K562 (cell line): ENCODE results near the gene FRK. TPM values are rescaled to one million over a fixed set of nuclear protein-coding genes. Genes with fewer than 3 reads are reported as not detected.

Source experiments
- ATAC-seq: fragments of 200-7000 bp; cut with Tn5 transposase; 3 replicates; pipeline ENCODE4 v1.9.1; 2020; ENCODE audit warnings: moderate library complexity
- BruUV-seq: library from RNA; stranded (reverse); fragments of 400-500 nt; replicated peaks from 2 replicates; lab custom pipeline; 2021; lab: Mats Ljungman, UMichigan
- CTCF ChIA-PET: fragments of 300-600 bp; formaldehyde crosslinking; extraction: SDS; loops from one replicate; lab custom pipeline; 2021; ENCODE audit warnings: low intra/inter-chr PET ratio; lab: Yijun Ruan, JAX
- POLR2A ChIA-PET: fragments of 300-600, 350-650 bp; sonication (Branson Sonifier 250); formaldehyde crosslinking; extraction: SDS; loops from one replicate; lab custom pipeline; 2021; ENCODE audit warnings: antibody characterized with exemption, inconsistent platforms; lab: Yijun Ruan, JAX
- DNase-seq, 4 experiments: peaks; one replicate each; pipeline versions ENCODE4 v3.0.0 to v3.0.0-alpha.2; 2011 to 2018; ENCODE audit warnings: low spot score in 3 of 4, mixed read lengths in 3 of 4; ENCODE audit errors: extremely low read depth in 1 of 4
- FAIRE-seq: peaks from 2 replicates; lab custom pipeline; 2011; peaks lifted over from hg19 to GRCh38; lab: Jason Lieb, UNC
- H2AFZ ChIP-seq: 2 replicates; pipeline ENCODE4 v1.6.0; 2011; ENCODE audit warnings: low read depth, low read length, control low read depth, inconsistent platforms
- H3K27ac ChIP-seq: fragments of 200-600 bp; 3 replicates; pipeline ENCODE4 v1.8.0; 2011; ENCODE audit warnings: low read depth, mild to moderate bottlenecking, control low read depth, inconsistent platforms, low read length, moderate library complexity, mixed read lengths; ENCODE audit errors: extremely low read depth
- H3K27me3 ChIP-seq, 2 experiments: fragments of 300-600 bp in 1 of 2; 2 replicates in 1 of 2; 3 replicates in 1 of 2; pipeline versions ENCODE4 v1.6.0 to v1.8.0; 2011; ENCODE audit warnings: inconsistent platforms in 2 of 2, low read length in 2 of 2, mild to moderate bottlenecking in 1 of 2, mixed read lengths in 1 of 2, moderate library complexity in 1 of 2; ENCODE audit not compliant: control insufficient read depth in 2 of 2, insufficient read depth in 2 of 2
- H3K36me3 ChIP-seq: fragments of 300-600 bp; 3 replicates; pipeline ENCODE4 v1.8.0; 2011; ENCODE audit warnings: mild to moderate bottlenecking, low read length, inconsistent platforms; ENCODE audit not compliant: control insufficient read depth, insufficient read depth
- H3K4me1 ChIP-seq, 2 experiments: fragments of 200-600 bp in 1 of 2; replicated peaks in 1 of 2; 2 replicates in 1 of 2; 3 replicates in 1 of 2; pipeline versions ENCODE4 v1.5.1 to v1.8.0; 2011; ENCODE audit warnings: inconsistent platforms in 2 of 2, low read length in 2 of 2, mild to moderate bottlenecking in 1 of 2, mixed read lengths in 1 of 2, moderate library complexity in 1 of 2; ENCODE audit not compliant: control insufficient read depth in 2 of 2, insufficient read depth in 2 of 2
- H3K4me2 ChIP-seq: 2 replicates; pipeline ENCODE4 v1.6.1; 2011; ENCODE audit warnings: low read length, control low read depth, inconsistent platforms, mixed read lengths; ENCODE audit not compliant: insufficient read depth
- H3K4me3 ChIP-seq: fragments of 200-600 bp; sonication (generic), shearing (Covaris generic); 2 replicates; pipeline ENCODE4 v1.5.1; 2016; ENCODE audit warnings: control low read depth, inconsistent platforms
- H3K79me2 ChIP-seq: fragments of 200-600 bp; 3 replicates; pipeline ENCODE4 v1.8.0; 2011; ENCODE audit warnings: low read length, inconsistent platforms; ENCODE audit not compliant: control insufficient read depth, insufficient read depth
- H3K9ac ChIP-seq, 2 experiments: 2 replicates each; pipeline versions ENCODE4 v1.6.0 to v1.6.1; 2011; ENCODE audit warnings: low read depth in 2 of 2, low read length in 2 of 2, control low read depth in 1 of 2, inconsistent platforms in 1 of 2, mild to moderate bottlenecking in 1 of 2, mixed read lengths in 1 of 2; ENCODE audit not compliant: insufficient read depth in 1 of 2
- H3K9me1 ChIP-seq: one replicate; pipeline ENCODE4 v1.6.0; 2011; ENCODE audit warnings: inconsistent platforms, mild to moderate bottlenecking, low read length, moderate library complexity; ENCODE audit not compliant: control insufficient read depth, insufficient read depth
- H3K9me3 ChIP-seq: replicated peaks from 2 replicates; pipeline ENCODE4 v1.5.1; 2011; ENCODE audit warnings: low read depth, low read length, inconsistent platforms; ENCODE audit not compliant: control insufficient read depth, insufficient read depth
- H4K20me1 ChIP-seq: replicated peaks from 2 replicates; pipeline ENCODE4 v1.6.1; 2011; ENCODE audit warnings: low read length, inconsistent platforms, mixed read lengths; ENCODE audit not compliant: control insufficient read depth, insufficient read depth
- FIP1L1 ChIP-seq: fragments of 200-400 bp; formaldehyde crosslinking; IDR thresholded peaks from 2 replicates; pipeline ENCODE4 v1.6.1; 2018; ENCODE audit warnings: mild to moderate bottlenecking, low read depth, low read length; ENCODE audit not compliant: poor library complexity, severe bottlenecking
- GMEB1 ChIP-seq: fragments of 250-450 bp; sonication (Bioruptor Pico); IDR thresholded peaks from 2 replicates; pipeline ENCODE4 v1.4.0; 2020; ENCODE audit warnings: mild to moderate bottlenecking
- HMG20A ChIP-seq: fragments of 450-650 bp; formaldehyde crosslinking; conservative IDR thresholded peaks from 2 replicates; pipeline ENCODE4 v1.4.0; 2020; ENCODE audit warnings: mild to moderate bottlenecking, mixed read lengths
- MECOM ChIP-seq: fragments of 250-450 bp; sonication (Bioruptor Pico); IDR thresholded peaks from 2 replicates; pipeline ENCODE4 v1.8.0; 2022; ENCODE audit warnings: inconsistent platforms
- RAD51 ChIP-seq: fragments of 450-650 bp; IDR thresholded peaks from 2 replicates; pipeline ENCODE4 v1.7.1; 2016; ENCODE audit warnings: low read depth, mild to moderate bottlenecking, borderline replicate concordance
- SAFB2 ChIP-seq: fragments of 200-400 bp; formaldehyde crosslinking; IDR thresholded peaks from 2 replicates; pipeline ENCODE4 v1.6.1; 2018; ENCODE audit warnings: borderline replicate concordance, low read length, low read depth, moderate library complexity; ENCODE audit not compliant: severe bottlenecking
- SMAD4 ChIP-seq: fragments of 250-450 bp; sonication (Bioruptor Pico); conservative IDR thresholded peaks from 2 replicates; pipeline ENCODE4 v1.8.0; 2021; ENCODE audit warnings: inconsistent platforms, mild to moderate bottlenecking, moderate library complexity
- XRCC4 ChIP-seq: IDR thresholded peaks from one replicate; pipeline ENCODE4 v1.6.1; 2011; ENCODE audit not compliant: insufficient read depth, insufficient read length; ENCODE audit errors: extremely low read depth
- ZNF311 ChIP-seq: fragments of 250-450 bp; sonication (Bioruptor Pico); IDR thresholded peaks from 2 replicates; pipeline ENCODE4 v1.4.0; 2020; ENCODE audit warnings: mild to moderate bottlenecking, moderate library complexity
- WGBS: fragments of 100-300 bp; shearing (Covaris generic); methylation state at CpG from one replicate; pipeline ENCODE4 v1.1.6; 2016; ENCODE audit warnings: low coverage, mixed read lengths; ENCODE audit not compliant: insufficient coverage; ENCODE audit errors: missing lambda C conversion rate; 5-methylcytosine and 5-hydroxymethylcytosine counted together
- in situ Hi-C: fragments of 300-500 bp; cut with MboI; formaldehyde crosslinking; loops from 4 replicates; pipeline ENCODE4 v1.15.0; 2018; ENCODE audit warnings: inconsistent platforms, mixed read lengths
- intact Hi-C: fragments of 100-400 bp; cut with micrococcal nuclease; formaldehyde crosslinking; loops from 2 replicates; pipeline ENCODE4 v1.14.2; 2022
- polyA plus RNA-seq, 8 experiments: library from polyadenylated mRNA; depleted of rRNA in 4 of 8; stranded (reverse) in 5 of 8; unstranded in 3 of 8; fragments of >200 nt; fragmentation: Nextera tagmentation in 2 of 8; fragmentation: Illumina TruSeq in 1 of 8; extraction: Ambion mirVana in 2 of 8; extraction: Trizol in 1 of 8; gene quantifications; 2 replicates each; pipeline versions ENCODE4 v1.2.1 to v1.2.3, GENCODE V29; 2011 to 2014; ENCODE audit warnings: inconsistent platforms in 1 of 8, missing spikeins in 1 of 8
- total RNA-seq, 7 experiments: library from RNA; depleted of rRNA in 6 of 7; stranded (reverse); fragments of >200 nt in 6 of 7; fragmentation: Illumina TruSeq in 2 of 7; extraction: Trizol in 2 of 7; gene quantifications; 2 replicates each; pipeline versions ENCODE4 v1.2.1 to v1.2.3, GENCODE V29; 2011 to 2021; ENCODE audit warnings: low replicate concordance in 1 of 7
- TF ChIP-seq, protein P1 (sequence below), 2 experiments: fragments of 450-650 bp in 1 of 2; IDR thresholded peaks; 2 replicates each; pipeline ENCODE4 v1.6.1; 2011 to 2017; ENCODE audit warnings: low read depth in 2 of 2, antibody characterized with exemption in 1 of 2, borderline replicate concordance in 1 of 2, low read length in 1 of 2, mild to moderate bottlenecking in 1 of 2, mixed read lengths in 1 of 2; ENCODE audit not compliant: control insufficient read depth in 1 of 2
- TF ChIP-seq, protein P2 (sequence below): sonication (generic); formaldehyde crosslinking; IDR thresholded peaks from 2 replicates; pipeline ENCODE4 v1.8.1; 2023; ENCODE audit warnings: missing genetic modification reagents, mild to moderate bottlenecking, borderline replicate concordance

FRK gene
- total and polyA plus RNA-seq, 9 of the 15 experiments (the other 6 are each of a cell fraction or from before 2014, with no cell fraction given) = 0.01 to 0.29 (median 0.09) TPM

- Histone ChIP-seq H3K27ac (no peak overlapping the region), H3K9ac (no peak overlapping the region), H3K4me3 (no peak overlapping the region), H2AFZ (no peak overlapping the region), H3K9me1 (no peaks in the 10 kb centered on the region), H4K20me1 (no peaks in the 10 kb centered on the region), H3K27me3 (no peaks in the 10 kb centered on the region), H3K4me2 (no peak overlapping the region), H3K9me3 (no peaks in the 10 kb centered on the region), H3K36me3 (no peaks in the 10 kb centered on the region), H3K79me2 (no peaks in the 10 kb centered on the region), H3K4me1 (no peaks in the 10 kb centered on the region)
- ATAC-seq (no peak), DNase-seq (no peak), FAIRE-seq (no peak)
- in situ Hi-C loops (no loop called here), intact Hi-C loops (no loop called here)
- CTCF ChIA-PET = no interaction called here
- POLR2A ChIA-PET = no interaction called here
- WGBS = 0% methylated on average over 2 of the region's 2 CpGs
- no TSS peak for BruUV-seq
- TF ChIP-seq RAD51 = no peak
- no peak for TF ChIP-seq GMEB1 (CRISPR knock-in tag)
- no peak for TF ChIP-seq XRCC4
- TF ChIP-seq, protein P1, sequence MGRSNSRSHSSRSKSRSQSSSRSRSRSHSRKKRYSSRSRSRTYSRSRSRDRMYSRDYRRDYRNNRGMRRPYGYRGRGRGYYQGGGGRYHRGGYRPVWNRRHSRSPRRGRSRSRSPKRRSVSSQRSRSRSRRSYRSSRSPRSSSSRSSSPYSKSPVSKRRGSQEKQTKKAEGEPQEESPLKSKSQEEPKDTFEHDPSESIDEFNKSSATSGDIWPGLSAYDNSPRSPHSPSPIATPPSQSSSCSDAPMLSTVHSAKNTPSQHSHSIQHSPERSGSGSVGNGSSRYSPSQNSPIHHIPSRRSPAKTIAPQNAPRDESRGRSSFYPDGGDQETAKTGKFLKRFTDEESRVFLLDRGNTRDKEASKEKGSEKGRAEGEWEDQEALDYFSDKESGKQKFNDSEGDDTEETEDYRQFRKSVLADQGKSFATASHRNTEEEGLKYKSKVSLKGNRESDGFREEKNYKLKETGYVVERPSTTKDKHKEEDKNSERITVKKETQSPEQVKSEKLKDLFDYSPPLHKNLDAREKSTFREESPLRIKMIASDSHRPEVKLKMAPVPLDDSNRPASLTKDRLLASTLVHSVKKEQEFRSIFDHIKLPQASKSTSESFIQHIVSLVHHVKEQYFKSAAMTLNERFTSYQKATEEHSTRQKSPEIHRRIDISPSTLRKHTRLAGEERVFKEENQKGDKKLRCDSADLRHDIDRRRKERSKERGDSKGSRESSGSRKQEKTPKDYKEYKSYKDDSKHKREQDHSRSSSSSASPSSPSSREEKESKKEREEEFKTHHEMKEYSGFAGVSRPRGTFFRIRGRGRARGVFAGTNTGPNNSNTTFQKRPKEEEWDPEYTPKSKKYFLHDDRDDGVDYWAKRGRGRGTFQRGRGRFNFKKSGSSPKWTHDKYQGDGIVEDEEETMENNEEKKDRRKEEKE (IDR thresholded peaks at IDR 0.05; ENCODE audit: borderline replicate concordance in 1 of 2, control insufficient read depth in 1 of 2, low read depth in 2 of 2, low read length in 1 of 2) = no peak
- TF ChIP-seq SMAD4 (CRISPR knock-in tag) = no peak
- TF ChIP-seq, protein P2, sequence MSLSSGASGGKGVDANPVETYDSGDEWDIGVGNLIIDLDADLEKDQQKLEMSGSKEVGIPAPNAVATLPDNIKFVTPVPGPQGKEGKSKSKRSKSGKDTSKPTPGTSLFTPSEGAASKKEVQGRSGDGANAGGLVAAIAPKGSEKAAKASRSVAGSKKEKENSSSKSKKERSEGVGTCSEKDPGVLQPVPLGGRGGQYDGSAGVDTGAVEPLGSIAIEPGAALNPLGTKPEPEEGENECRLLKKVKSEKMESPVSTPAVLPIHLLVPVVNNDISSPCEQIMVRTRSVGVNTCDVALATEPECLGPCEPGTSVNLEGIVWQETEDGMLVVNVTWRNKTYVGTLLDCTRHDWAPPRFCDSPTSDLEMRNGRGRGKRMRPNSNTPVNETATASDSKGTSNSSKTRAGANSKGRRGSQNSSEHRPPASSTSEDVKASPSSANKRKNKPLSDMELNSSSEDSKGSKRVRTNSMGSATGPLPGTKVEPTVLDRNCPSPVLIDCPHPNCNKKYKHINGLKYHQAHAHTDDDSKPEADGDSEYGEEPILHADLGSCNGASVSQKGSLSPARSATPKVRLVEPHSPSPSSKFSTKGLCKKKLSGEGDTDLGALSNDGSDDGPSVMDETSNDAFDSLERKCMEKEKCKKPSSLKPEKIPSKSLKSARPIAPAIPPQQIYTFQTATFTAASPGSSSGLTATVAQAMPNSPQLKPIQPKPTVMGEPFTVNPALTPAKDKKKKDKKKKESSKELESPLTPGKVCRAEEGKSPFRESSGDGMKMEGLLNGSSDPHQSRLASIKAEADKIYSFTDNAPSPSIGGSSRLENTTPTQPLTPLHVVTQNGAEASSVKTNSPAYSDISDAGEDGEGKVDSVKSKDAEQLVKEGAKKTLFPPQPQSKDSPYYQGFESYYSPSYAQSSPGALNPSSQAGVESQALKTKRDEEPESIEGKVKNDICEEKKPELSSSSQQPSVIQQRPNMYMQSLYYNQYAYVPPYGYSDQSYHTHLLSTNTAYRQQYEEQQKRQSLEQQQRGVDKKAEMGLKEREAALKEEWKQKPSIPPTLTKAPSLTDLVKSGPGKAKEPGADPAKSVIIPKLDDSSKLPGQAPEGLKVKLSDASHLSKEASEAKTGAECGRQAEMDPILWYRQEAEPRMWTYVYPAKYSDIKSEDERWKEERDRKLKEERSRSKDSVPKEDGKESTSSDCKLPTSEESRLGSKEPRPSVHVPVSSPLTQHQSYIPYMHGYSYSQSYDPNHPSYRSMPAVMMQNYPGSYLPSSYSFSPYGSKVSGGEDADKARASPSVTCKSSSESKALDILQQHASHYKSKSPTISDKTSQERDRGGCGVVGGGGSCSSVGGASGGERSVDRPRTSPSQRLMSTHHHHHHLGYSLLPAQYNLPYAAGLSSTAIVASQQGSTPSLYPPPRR (CRISPR knock-in tag) = no peak
- TF ChIP-seq FIP1L1 = no peak
- no peak for TF ChIP-seq HMG20A (CRISPR knock-in tag)
- TF ChIP-seq MECOM (CRISPR knock-in tag) = no peak
- no peak for TF ChIP-seq ZNF311 (CRISPR knock-in tag)
- no peak for TF ChIP-seq SAFB2
These were observed 106.0 kb downstream of the FRK start for GRCh38 chr6:115954740-115955139.
